Measurements from ENCODE around the gene PHACTR3.

The PHACTR3 gene

GRCh38 chr20:59647271-59647670, 42.9 kb downstream of the PHACTR3 start:
- peaks cover 37% of the 10 kb centered on the region for H3K27me3 ChIP-seq (replicated peaks; ENCODE audit: insufficient read depth, low read length)
- no peak overlapping the region for H3K4me3 ChIP-seq (ENCODE audit: low read length)
- no peaks in the 10 kb centered on the region for H3K9me2 ChIP-seq (replicated peaks; ENCODE audit: insufficient read depth, low read length)

GRCh38 chr20:59648466-59649070, 44.2 kb downstream of the PHACTR3 start:
- peaks cover 26% of the 10 kb centered on the region for H3K27me3 ChIP-seq (replicated peaks; ENCODE audit: insufficient read depth, low read length)
- no peaks in the 10 kb centered on the region for H3F3A ChIP-seq (ENCODE audit: insufficient read depth, low read length)
- no peaks in the 10 kb centered on the region for H3K9me3 ChIP-seq (replicated peaks; ENCODE audit: insufficient read depth, low read length)
- no peaks in the 10 kb centered on the region for H3K79me2 ChIP-seq (ENCODE audit: low read length)
- H3K27ac ChIP-seq (ENCODE audit: low read length) = no peak overlapping the region
- TF ChIP-seq EZH2 (optimal IDR thresholded peaks at IDR 0.05; ENCODE audit: low read depth, low read length) (no peak), EZH2phosphoT487 (IDR thresholded peaks at IDR 0.05; ENCODE audit: low read length) (no peak), CTCF (IDR thresholded peaks at IDR 0.05; ENCODE audit: low read length) (no peak)
- H3K36me3 ChIP-seq (replicated peaks; ENCODE audit: insufficient read depth, low read length) = no peaks in the 10 kb centered on the region
- H4K20me1 ChIP-seq (ENCODE audit: insufficient read depth, low read length) = no peaks in the 10 kb centered on the region
- no peak overlapping the region for H3K4me3 ChIP-seq (ENCODE audit: low read length)
- H2AFZ ChIP-seq (ENCODE audit: low read length) = no peak overlapping the region
- no peak overlapping the region for H3K4me2 ChIP-seq (ENCODE audit: low read depth, low read length)
- H3K9ac ChIP-seq (ENCODE audit: low read length) = no peak overlapping the region
- H3K9me2 ChIP-seq (replicated peaks; ENCODE audit: insufficient read depth, low read length) = no peaks in the 10 kb centered on the region
- no peaks in the 10 kb centered on the region for H3K4me1 ChIP-seq (ENCODE audit: low read length)
- no peak for DNase-seq

More at GRCh38 chr20:59647271-59647670, 42.9 kb downstream of the PHACTR3 start:
- Histone ChIP-seq H3K4me2 (ENCODE audit: low read depth, low read length) (no peak overlapping the region), H3K27ac (ENCODE audit: low read length) (no peak overlapping the region), H4K20me1 (ENCODE audit: insufficient read depth, low read length) (no peaks in the 10 kb centered on the region), H3K36me3 (replicated peaks; ENCODE audit: insufficient read depth, low read length) (no peaks in the 10 kb centered on the region), H3K79me2 (ENCODE audit: low read length) (no peaks in the 10 kb centered on the region), H3K9ac (ENCODE audit: low read length) (no peak overlapping the region), H3K9me3 (replicated peaks; ENCODE audit: insufficient read depth, low read length) (no peaks in the 10 kb centered on the region), H3F3A (ENCODE audit: insufficient read depth, low read length) (no peaks in the 10 kb centered on the region), H3K4me1 (ENCODE audit: low read length) (no peaks in the 10 kb centered on the region), H2AFZ (ENCODE audit: low read length) (no peak overlapping the region)
- no peak for TF ChIP-seq EZH2phosphoT487 (IDR thresholded peaks at IDR 0.05; ENCODE audit: low read length)
- no peak for TF ChIP-seq EZH2 (optimal IDR thresholded peaks at IDR 0.05; ENCODE audit: low read depth, low read length)
- no peak for TF ChIP-seq CTCF (IDR thresholded peaks at IDR 0.05; ENCODE audit: low read length)
- no peak for DNase-seq

- peaks cover 15% of the 10 kb centered on the region; the same call in 1 of the 2 replicates for H3K27me3 ChIP-seq (replicated peaks; ENCODE audit: insufficient read depth, low read length)
- no peaks in the 10 kb centered on the region for H3K9me2 ChIP-seq (replicated peaks; ENCODE audit: insufficient read depth, low read length)
- no peak for TF ChIP-seq EZH2phosphoT487 (IDR thresholded peaks at IDR 0.05; ENCODE audit: low read length)
- TF ChIP-seq EZH2 (optimal IDR thresholded peaks at IDR 0.05; ENCODE audit: low read depth, low read length) = no peak
- TF ChIP-seq CTCF (IDR thresholded peaks at IDR 0.05; ENCODE audit: low read length) = no peak
- no peaks in the 10 kb centered on the region for H3F3A ChIP-seq (ENCODE audit: insufficient read depth, low read length)
- no peaks in the 10 kb centered on the region for H4K20me1 ChIP-seq (ENCODE audit: insufficient read depth, low read length)
- H3K9me3 ChIP-seq (replicated peaks; ENCODE audit: insufficient read depth, low read length) = no peaks in the 10 kb centered on the region
- no peaks in the 10 kb centered on the region for H3K36me3 ChIP-seq (replicated peaks; ENCODE audit: insufficient read depth, low read length)
- no peak overlapping the region for H3K9ac ChIP-seq (ENCODE audit: low read length)
- no peak for DNase-seq
- no peak overlapping the region for H3K4me3 ChIP-seq (ENCODE audit: low read length)
- H3K79me2 ChIP-seq (ENCODE audit: low read length) = no peaks in the 10 kb centered on the region
- H2AFZ ChIP-seq (ENCODE audit: low read length) = no peak overlapping the region
- H3K4me2 ChIP-seq (ENCODE audit: low read depth, low read length) = no peak overlapping the region
- no peaks in the 10 kb centered on the region for H3K4me1 ChIP-seq (ENCODE audit: low read length)
- no peak overlapping the region for H3K27ac ChIP-seq (ENCODE audit: low read length)
These were observed 46.1 kb downstream of the PHACTR3 start for GRCh38 chr20:59650418-59650817.

Data from MM.1S (cell line).